ENCODE data around the gene ADCYAP1R1.

DNA sequence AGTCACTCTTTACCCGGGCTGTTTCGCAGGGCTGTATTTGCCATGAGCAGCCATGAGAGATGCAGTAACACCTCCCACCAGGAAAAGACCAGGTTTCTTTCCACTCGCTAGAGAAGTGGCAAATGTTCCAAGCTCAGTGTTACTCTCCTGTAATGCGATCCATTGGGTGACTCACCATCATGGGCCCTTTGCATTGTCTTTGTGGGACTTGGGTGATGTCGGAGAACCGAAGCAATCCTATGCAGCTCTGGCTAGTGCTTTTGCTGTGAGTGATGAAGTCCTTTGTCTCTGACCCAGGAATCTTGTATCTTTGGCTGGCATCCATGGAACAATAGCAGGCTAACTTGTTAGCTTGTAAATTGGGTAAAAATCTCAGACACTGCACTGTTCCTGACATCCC lies 48.4 kb upstream of the ADCYAP1R1 start:
- no peak for TF ChIP-seq BHLHE40 (IDR thresholded peaks at IDR 0.05; ENCODE audit: borderline replicate concordance)
- no peak for TF ChIP-seq NFRKB (IDR thresholded peaks at IDR 0.05)
- no peak for TF ChIP-seq FOXA1 (IDR thresholded peaks at IDR 0.05)
- no peak for TF ChIP-seq SP1 (IDR thresholded peaks at IDR 0.05)
- TF ChIP-seq, protein P1, sequence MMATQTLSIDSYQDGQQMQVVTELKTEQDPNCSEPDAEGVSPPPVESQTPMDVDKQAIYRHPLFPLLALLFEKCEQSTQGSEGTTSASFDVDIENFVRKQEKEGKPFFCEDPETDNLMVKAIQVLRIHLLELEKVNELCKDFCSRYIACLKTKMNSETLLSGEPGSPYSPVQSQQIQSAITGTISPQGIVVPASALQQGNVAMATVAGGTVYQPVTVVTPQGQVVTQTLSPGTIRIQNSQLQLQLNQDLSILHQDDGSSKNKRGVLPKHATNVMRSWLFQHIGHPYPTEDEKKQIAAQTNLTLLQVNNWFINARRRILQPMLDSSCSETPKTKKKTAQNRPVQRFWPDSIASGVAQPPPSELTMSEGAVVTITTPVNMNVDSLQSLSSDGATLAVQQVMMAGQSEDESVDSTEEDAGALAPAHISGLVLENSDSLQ (IDR thresholded peaks at IDR 0.05): no peak
- TF ChIP-seq ELF4 (IDR thresholded peaks at IDR 0.05): no peak
